HG03139 (cell line): ENCODE measurements around the gene RPGRIP1L.
"Not testable (repeated sequence)": the region's sequence is repeated elsewhere in the genome, so short reads cannot be mapped to it uniquely, and the experiment has no call there.

Experiments
- ATAC-seq: cut with Tn5 transposase; IDR thresholded peaks from one replicate; pipeline ENCODE4 v1.9.1; 2021; ENCODE audit not compliant: unreplicated experiment

The RPGRIP1L gene

GRCh38 chr16:53713403-53714204 is 9.9 kb upstream of the RPGRIP1L start:
- ATAC-seq = no peak

- ATAC-seq = no peak
Observed at GRCh38 chr16:53712065-53712464, 8.4 kb upstream of the RPGRIP1L start.

- no peak for ATAC-seq
Observed at GRCh38 chr16:53711390-53711789, 7.7 kb upstream of the RPGRIP1L start.

GRCh38 chr16:53708490-53708889 is 4.8 kb upstream of the RPGRIP1L start:
- no peak for ATAC-seq

- ATAC-seq = no peak
Observed at GRCh38 chr16:53707671-53708070, 4.0 kb upstream of the RPGRIP1L start.

GRCh38 chr16:53704445-53704813 is 770 bp upstream of the RPGRIP1L start:
- no peak for ATAC-seq

GRCh38 chr16:53698271-53698670 is 5.4 kb downstream of the RPGRIP1L start:
- not testable (repeated sequence) for ATAC-seq

GRCh38 chr16:53695070-53695469 is 8.6 kb downstream of the RPGRIP1L start:
- ATAC-seq = no peak

GRCh38 chr16:53693320-53693719 is 10.3 kb downstream of the RPGRIP1L start:
- no peak for ATAC-seq

- ATAC-seq = no peak
Observed at GRCh38 chr16:53692146-53692545, 11.5 kb downstream of the RPGRIP1L start.

- ATAC-seq = no peak
Observed at GRCh38 chr16:53690771-53691170, 12.9 kb downstream of the RPGRIP1L start.

GRCh38 chr16:53689636-53690035 is 14.0 kb downstream of the RPGRIP1L start:
- no peak for ATAC-seq

GRCh38 chr16:53686710-53687109 is 16.9 kb downstream of the RPGRIP1L start:
- ATAC-seq = no peak

GRCh38 chr16:53685334-53685733 is 18.3 kb downstream of the RPGRIP1L start:
- not testable (repeated sequence) for ATAC-seq

GRCh38 chr16:53681354-53681753 is 22.3 kb downstream of the RPGRIP1L start:
- no peak for ATAC-seq

- no peak for ATAC-seq
Observed at GRCh38 chr16:53680756-53681155, 22.9 kb downstream of the RPGRIP1L start.

- no peak for ATAC-seq
Observed at GRCh38 chr16:53678756-53679343, 24.8 kb downstream of the RPGRIP1L start.

- no peak for ATAC-seq
Observed at GRCh38 chr16:53678155-53678554, 25.5 kb downstream of the RPGRIP1L start.

GRCh38 chr16:53673189-53673588 is 30.5 kb downstream of the RPGRIP1L start:
- no peak for ATAC-seq

GRCh38 chr16:53672461-53672860 is 31.2 kb downstream of the RPGRIP1L start:
- no peak for ATAC-seq

GRCh38 chr16:53668869-53669268 is 34.8 kb downstream of the RPGRIP1L start:
- no peak for ATAC-seq

- ATAC-seq = no peak
Observed at GRCh38 chr16:53666786-53667415, 36.8 kb downstream of the RPGRIP1L start.
